Stimulated activated memory B cell treated with anti-CD40 and anti-IgM and Interleukin-4, amounts not matched to agents 10 μg/mL and 1 μg/mL and 100 μg/mL, for 72 hours (primary cell): Measurements from ENCODE around the gene ALG1.
"Not testable (repeated sequence)": the region's sequence is repeated elsewhere in the genome, so short reads cannot be mapped to it uniquely, and the experiment has no call there.

Source experiments
- ATAC-seq: fragments of 150-1000 bp; cut with Tn5 transposase; 2 replicates; pipeline ENCODE4 v1.10.0; 2021
- H3K27ac Mint-ChIP-seq: one replicate; pipeline ENCODE4 v1.8.0; 2022; ENCODE audit warnings: mild to moderate bottlenecking, mixed read lengths
- H3K27me3 Mint-ChIP-seq: one replicate; pipeline ENCODE4 v1.8.0; 2022; ENCODE audit warnings: mixed read lengths
- H3K36me3 Mint-ChIP-seq: one replicate; pipeline ENCODE4 v1.8.0; 2022; ENCODE audit warnings: mixed read lengths
- H3K4me1 Mint-ChIP-seq: one replicate; pipeline ENCODE4 v1.8.0; 2022; ENCODE audit warnings: mixed read lengths
- H3K4me3 Mint-ChIP-seq: one replicate; pipeline ENCODE4 v1.8.0; 2022; ENCODE audit warnings: mild to moderate bottlenecking, moderate library complexity, mixed read lengths
- H3K9me3 Mint-ChIP-seq: one replicate; pipeline ENCODE4 v1.8.0; 2022; ENCODE audit warnings: mixed read lengths

The ALG1 gene

GRCh38 chr16:5036228-5037156 is 35.2 kb upstream of the ALG1 start:
- H3K4me1 Mint-ChIP-seq, result peaks cover 39% of the 10 kb centered on the region
- H3K9me3 Mint-ChIP-seq, result no peaks in the 10 kb centered on the region
- peaks cover 3% of the 10 kb centered on the region for H3K36me3 Mint-ChIP-seq
- H3K27me3 Mint-ChIP-seq, result peaks cover 12% of the 10 kb centered on the region
- no peak overlapping the region for H3K4me3 Mint-ChIP-seq
- no peak for ATAC-seq
- H3K27ac Mint-ChIP-seq, result no peak overlapping the region

DNA sequence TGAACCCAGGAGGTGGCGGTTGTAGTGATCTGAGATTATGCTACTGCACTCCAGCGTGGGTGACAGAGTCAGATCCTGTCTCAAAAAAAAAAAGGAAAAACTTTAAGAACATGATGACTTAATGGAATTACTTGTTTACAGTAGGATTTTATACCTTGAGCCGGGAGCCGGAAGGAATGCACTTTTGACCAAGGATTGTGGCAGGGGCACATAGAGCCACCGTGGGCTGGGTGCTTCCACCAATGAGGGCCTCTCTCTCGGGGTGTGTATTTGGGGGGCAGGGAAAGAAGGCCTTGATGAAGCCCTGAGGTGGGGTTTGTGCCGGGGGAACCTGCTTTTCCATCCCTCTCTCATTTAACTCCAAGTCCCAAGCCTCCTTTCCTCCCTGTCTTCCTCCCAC is 31.2 kb upstream of the ALG1 start:
- no peak overlapping the region for H3K27ac Mint-ChIP-seq
- H3K27me3 Mint-ChIP-seq, result peaks cover 27% of the 10 kb centered on the region
- H3K4me3 Mint-ChIP-seq, result no peak overlapping the region
- no peaks in the 10 kb centered on the region for H3K9me3 Mint-ChIP-seq
- H3K4me1 Mint-ChIP-seq, result peaks cover 15% of the 10 kb centered on the region
- ATAC-seq, result no peak
- H3K36me3 Mint-ChIP-seq, result no peaks in the 10 kb centered on the region

- Mint-ChIP-seq H3K4me3 (no peak overlapping the region), H3K27me3 (peaks cover 39% of the 10 kb centered on the region), H3K4me1 (peaks cover 12% of the 10 kb centered on the region), H3K9me3 (no peaks in the 10 kb centered on the region), H3K36me3 (peaks cover 4% of the 10 kb centered on the region), H3K27ac (no peak overlapping the region)
- ATAC-seq, result peak; percentile 63
Observed at GRCh38 chr16:5041600-5042133, 30.0 kb upstream of the ALG1 start.

DNA sequence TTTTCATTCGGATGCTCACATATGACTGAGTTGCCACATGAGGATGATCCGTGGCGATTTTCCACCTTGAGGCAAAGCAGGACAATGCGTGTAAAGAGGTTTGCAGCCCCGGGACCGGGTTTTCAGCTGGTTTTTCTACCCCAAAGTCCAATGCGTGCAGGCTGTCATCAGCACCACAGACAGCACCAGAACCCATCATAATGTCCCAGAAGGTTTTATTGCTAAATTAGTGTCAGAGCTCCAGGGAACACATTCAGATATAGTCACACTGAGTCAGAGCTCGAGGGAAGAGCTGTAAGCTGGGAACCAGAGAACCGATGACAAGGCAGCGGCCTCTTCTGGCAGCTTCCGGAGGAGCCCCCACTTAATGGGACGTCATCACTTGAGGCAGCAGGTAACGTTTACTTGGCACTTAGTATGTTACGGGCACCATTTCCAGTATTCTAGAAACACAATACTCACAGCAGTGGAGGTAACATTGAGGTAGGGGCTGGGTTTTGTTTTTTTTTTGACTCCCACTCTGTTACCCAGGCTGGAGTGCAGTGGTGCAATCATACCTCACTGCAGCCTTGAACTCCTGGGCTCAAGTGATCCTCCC is 29.0 kb upstream of the ALG1 start:
- H3K9me3 Mint-ChIP-seq, result no peaks in the 10 kb centered on the region
- H3K4me1 Mint-ChIP-seq, result peaks cover 10% of the 10 kb centered on the region
- H3K27ac Mint-ChIP-seq, result no peak overlapping the region
- peaks cover 50% of the 10 kb centered on the region for H3K27me3 Mint-ChIP-seq
- ATAC-seq, result no peak
- no peak overlapping the region for H3K4me3 Mint-ChIP-seq
- H3K36me3 Mint-ChIP-seq, result peaks cover 10% of the 10 kb centered on the region

DNA sequence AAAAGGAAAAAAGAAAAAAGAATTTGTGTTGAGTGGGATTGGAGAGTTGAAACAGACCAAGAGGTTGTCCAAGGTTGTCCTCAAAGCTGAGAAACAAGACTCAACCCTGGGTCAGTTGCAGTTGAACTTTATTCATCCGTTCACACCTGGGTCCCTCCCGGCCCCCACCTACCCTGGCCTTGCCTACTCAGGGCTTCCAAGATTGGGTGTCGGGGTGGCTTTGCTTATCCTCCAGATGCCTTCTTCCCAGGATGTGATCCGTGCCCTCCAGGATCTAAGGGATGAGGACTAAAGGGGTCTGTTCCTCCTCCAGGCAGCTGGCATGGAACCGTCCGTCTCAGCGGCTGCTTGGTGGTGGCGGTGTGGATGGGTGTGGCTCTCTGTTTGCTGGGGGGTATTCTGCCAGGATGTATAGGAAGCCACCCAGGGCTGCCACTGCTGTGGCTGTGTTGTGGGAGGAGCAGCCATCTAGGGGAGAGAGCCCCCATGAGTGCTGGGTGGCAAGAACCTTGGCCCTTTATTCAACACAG is 27.6 kb upstream of the ALG1 start:
- H3K36me3 Mint-ChIP-seq, result peaks cover 16% of the 10 kb centered on the region

GRCh38 chr16:5044581-5044980 is 27.1 kb upstream of the ALG1 start:
- Mint-ChIP-seq H3K27me3 (peaks cover 63% of the 10 kb centered on the region), H3K36me3 (peaks cover 16% of the 10 kb centered on the region)
- not testable (repeated sequence) for H3K27ac Mint-ChIP-seq, H3K4me3 Mint-ChIP-seq, H3K9me3 Mint-ChIP-seq, H3K4me1 Mint-ChIP-seq, ATAC-seq

More for the DNA sequence above, 27.6 kb upstream of the ALG1 start:
- H3K27me3 Mint-ChIP-seq, result peaks cover 63% of the 10 kb centered on the region
- peaks cover 6% of the 10 kb centered on the region for H3K9me3 Mint-ChIP-seq
- no peak overlapping the region for H3K4me3 Mint-ChIP-seq
- H3K27ac Mint-ChIP-seq, result no peak overlapping the region
- ATAC-seq, result no peak
- H3K4me1 Mint-ChIP-seq, result peaks cover 10% of the 10 kb centered on the region

DNA sequence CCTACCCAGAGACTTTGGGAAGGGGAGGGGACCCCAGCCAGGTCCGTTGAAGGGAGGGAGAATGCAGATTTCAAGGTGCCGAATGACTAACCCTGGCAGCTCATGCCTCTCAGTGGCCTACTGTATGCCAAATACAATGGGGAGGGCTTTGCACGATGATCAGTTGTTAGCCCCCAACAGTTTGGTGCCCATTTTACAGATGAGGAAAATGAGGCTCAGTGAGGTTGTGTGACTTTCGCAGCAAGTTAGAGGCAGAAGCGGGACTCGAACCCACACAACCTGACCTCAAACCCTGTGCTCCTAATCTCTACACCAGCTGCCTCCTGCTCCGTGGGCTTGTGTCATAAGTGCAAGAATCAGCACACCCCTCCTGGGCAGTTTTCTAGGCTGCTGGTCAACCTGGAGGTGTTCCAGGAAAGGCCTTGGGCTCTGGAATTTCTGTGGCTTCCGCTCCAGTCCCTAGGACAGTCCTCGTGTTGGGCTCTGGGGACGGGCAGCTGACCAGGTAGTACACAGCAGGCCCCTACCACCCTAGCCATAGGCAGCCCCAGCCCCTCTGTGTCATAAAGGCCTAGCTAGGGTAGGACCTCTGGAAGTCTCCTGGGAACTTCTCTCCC is 26.0 kb upstream of the ALG1 start:
- Mint-ChIP-seq H3K27me3 (peaks cover 60% of the 10 kb centered on the region), H3K36me3 (peaks cover 16% of the 10 kb centered on the region)
- ATAC-seq, result no peak

GRCh38 chr16:5046914-5047313 is 24.7 kb upstream of the ALG1 start:
- no peak for ATAC-seq
- Mint-ChIP-seq H3K36me3 (peaks cover 16% of the 10 kb centered on the region), H3K4me1 (no peaks in the 10 kb centered on the region), H3K9me3 (peaks cover 21% of the 10 kb centered on the region), H3K27me3 (peaks cover 49% of the 10 kb centered on the region), H3K27ac (no peak overlapping the region), H3K4me3 (no peak overlapping the region)

More for the DNA sequence above, 26.0 kb upstream of the ALG1 start:
- H3K9me3 Mint-ChIP-seq, result peaks cover 13% of the 10 kb centered on the region
- H3K4me1 Mint-ChIP-seq, result peaks cover 10% of the 10 kb centered on the region
- H3K27ac Mint-ChIP-seq, result no peak overlapping the region
- no peak overlapping the region for H3K4me3 Mint-ChIP-seq

DNA sequence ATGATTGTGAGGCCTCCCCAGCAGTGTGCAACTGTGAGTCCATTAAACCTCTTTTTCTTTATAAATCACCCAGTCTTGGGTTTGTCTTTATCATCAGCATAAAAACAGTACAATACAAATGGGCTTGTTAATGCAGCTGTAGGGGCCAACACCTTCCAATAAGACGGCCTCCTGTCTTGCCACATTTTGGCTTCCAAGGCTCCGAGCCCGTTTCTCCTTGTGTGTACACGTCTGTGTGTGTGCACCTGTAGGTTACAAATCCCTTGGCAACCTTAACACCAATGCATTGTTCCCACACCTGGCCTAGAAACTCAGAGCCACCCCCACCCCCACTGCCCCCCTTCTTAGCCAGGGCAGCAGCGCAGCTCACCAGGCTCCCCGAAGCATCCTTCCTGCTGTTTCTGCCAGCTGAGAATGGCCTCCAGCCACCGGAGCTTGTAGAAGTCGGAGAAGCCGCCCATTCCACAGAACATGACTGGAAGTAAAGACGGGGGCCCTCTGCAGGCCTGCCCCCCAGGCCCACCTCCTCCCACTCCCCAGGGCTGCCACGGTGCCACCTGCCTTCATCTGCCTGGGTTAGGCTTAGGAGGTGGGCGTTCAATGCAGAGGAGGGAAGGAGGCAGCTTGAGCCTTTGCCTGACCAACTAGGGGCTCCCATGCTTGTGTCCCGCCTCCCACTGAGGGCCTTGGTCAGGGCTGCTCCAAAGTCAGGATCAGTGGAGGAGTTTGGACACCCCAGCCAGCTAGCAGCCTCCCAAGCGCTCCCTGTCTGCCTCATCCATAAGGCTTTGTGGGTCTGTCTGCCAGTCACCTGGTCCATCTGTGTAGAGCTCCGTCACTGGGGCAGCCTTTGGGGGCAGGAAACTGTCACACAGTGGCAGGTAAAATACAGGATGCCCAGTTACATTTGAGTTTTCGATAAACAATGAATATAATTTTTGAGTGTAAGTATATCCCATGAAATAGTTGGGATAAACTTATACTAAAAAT is 16.5 kb upstream of the ALG1 start:
- H3K9me3 Mint-ChIP-seq, result peaks cover 10% of the 10 kb centered on the region
- H3K4me1 Mint-ChIP-seq, result no peaks in the 10 kb centered on the region
- peaks cover 29% of the 10 kb centered on the region for H3K27me3 Mint-ChIP-seq
- no peak for ATAC-seq
- no peak overlapping the region for H3K27ac Mint-ChIP-seq
- no peaks in the 10 kb centered on the region for H3K36me3 Mint-ChIP-seq
- no peak overlapping the region for H3K4me3 Mint-ChIP-seq

DNA sequence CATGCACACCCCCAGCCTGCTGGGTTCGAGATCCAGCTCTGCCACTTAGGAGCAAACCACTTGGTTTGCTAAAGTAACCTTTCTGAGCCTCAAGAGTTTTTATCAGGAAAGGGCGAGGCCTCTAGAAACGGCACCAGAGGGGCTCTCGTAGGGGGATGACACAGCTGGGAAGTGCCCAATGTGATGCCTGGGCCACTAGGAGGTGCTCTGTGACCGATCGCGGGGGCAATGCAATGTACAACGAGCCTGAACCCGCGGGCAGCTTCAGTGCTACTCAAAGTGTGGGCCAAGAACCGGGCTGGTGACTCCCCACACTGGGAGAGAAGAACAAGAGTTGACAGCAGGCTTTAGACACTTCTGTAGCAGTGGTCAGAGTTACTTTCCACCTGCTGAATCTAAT is 15.3 kb upstream of the ALG1 start:
- Mint-ChIP-seq H3K4me1 (peaks cover under 1% of the 10 kb centered on the region), H3K4me3 (no peak overlapping the region), H3K9me3 (peaks cover 1% of the 10 kb centered on the region), H3K36me3 (no peaks in the 10 kb centered on the region), H3K27me3 (peaks cover 37% of the 10 kb centered on the region), H3K27ac (no peak overlapping the region)
- peak; percentile 81 for ATAC-seq

DNA sequence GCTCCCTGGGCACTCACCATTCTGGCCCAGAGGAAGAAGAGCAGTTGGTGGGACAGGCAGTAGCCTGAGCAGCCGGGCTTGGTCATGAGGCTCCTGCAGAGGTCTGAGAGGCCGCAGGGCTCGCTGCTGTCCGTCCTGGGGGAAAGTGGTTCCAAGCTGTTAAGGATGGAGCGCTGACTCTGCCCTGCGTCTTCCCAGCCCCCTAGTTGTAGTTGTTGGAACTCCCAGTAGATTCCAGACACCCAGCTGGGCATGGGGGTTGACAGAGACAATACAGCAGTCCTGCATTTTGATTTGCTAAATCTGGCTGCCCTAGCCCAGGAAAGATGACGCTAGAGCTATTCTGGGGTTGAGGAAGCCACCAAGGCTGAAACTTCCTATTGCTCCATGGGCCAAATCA is 13.2 kb upstream of the ALG1 start:
- no peaks in the 10 kb centered on the region for H3K9me3 Mint-ChIP-seq
- no peak overlapping the region for H3K4me3 Mint-ChIP-seq
- peaks cover 19% of the 10 kb centered on the region for H3K4me1 Mint-ChIP-seq
- H3K27me3 Mint-ChIP-seq, result peaks cover 58% of the 10 kb centered on the region
- ATAC-seq, result no peak
- H3K36me3 Mint-ChIP-seq, result no peaks in the 10 kb centered on the region
- no peak overlapping the region for H3K27ac Mint-ChIP-seq

- peaks cover 64% of the 10 kb centered on the region for H3K27me3 Mint-ChIP-seq
Observed at GRCh38 chr16:5059386-5060072, 12.1 kb upstream of the ALG1 start.

DNA sequence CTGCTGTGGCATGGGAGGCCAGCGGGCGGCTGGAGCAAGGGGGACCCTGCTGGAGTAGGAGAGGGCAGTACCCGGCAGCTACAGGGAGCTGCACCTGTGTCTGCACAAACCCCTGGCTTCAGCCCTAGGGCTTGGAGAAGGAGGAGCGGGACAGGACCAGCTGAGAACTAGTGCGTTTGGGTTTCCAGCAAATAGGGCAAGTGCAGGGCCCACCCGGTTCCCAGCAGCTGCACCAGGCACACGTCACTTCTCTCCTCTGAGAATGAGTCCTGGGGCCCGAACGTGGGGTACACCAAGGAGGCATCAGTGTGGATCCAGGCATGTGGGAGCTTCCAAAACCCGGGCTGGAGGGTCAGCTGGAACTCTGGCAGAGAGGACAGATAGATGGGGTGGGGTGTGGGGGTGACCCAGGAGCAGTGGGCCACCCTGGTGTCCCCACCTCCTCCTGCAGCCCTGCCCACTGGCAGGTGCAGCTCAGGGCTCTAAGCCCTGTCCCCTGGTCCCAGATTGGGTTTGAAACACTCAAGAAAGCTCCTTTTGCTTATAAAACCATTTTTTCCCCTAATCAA is 11.5 kb upstream of the ALG1 start:
- H3K27ac Mint-ChIP-seq, result no peak overlapping the region
- no peak overlapping the region for H3K4me3 Mint-ChIP-seq
- H3K27me3 Mint-ChIP-seq, result peaks cover 68% of the 10 kb centered on the region
- H3K9me3 Mint-ChIP-seq, result no peaks in the 10 kb centered on the region
- no peaks in the 10 kb centered on the region for H3K36me3 Mint-ChIP-seq
- H3K4me1 Mint-ChIP-seq, result peaks cover 19% of the 10 kb centered on the region
- ATAC-seq, result no peak

More at GRCh38 chr16:5059386-5060072, 12.1 kb upstream of the ALG1 start:
- Mint-ChIP-seq H3K4me3 (no peak overlapping the region), H3K27ac (no peak overlapping the region), H3K36me3 (no peaks in the 10 kb centered on the region), H3K4me1 (peaks cover 19% of the 10 kb centered on the region), H3K9me3 (no peaks in the 10 kb centered on the region)
- ATAC-seq, result no peak
